Endothelial cell of umbilical vein (primary cell): ENCODE measurements around the gene TRIM69. TPM values are rescaled to one million over a fixed set of nuclear protein-coding genes. Genes with fewer than 3 reads are reported as not detected.
"Not testable (repeated sequence)": the region's sequence is repeated elsewhere in the genome, so short reads cannot be mapped to it uniquely, and the experiment has no call there.

ENCODE experiments used
- Bru-seq: library from RNA; stranded (reverse); fragments of 400-500 nt; gene quantifications from one replicate; lab custom pipeline; 2021; lab: Mats Ljungman, UMichigan
- BruChase-seq, 2 experiments: library from RNA; stranded (reverse); fragments of 400-500 nt; gene quantifications; one replicate each; lab custom pipeline; 2021; lab: Mats Ljungman, UMichigan
- BruUV-seq: library from RNA; stranded (reverse); fragments of 400-500 nt; replicated peaks from 2 replicates; lab custom pipeline; 2021; lab: Mats Ljungman, UMichigan
- CTCF ChIA-PET: fragments of 300-600, 350-600 bp; sonication (Branson Sonifier 250); formaldehyde crosslinking; loops from one replicate; lab custom pipeline; 2021; ENCODE audit warnings: antibody characterized with exemption, inconsistent platforms; lab: Charles Lee
- POLR2A ChIA-PET: fragments of 300-600, 350-600 bp; sonication (Branson Sonifier 250); formaldehyde crosslinking; loops from one replicate; lab custom pipeline; 2021; ENCODE audit warnings: antibody characterized with exemption, inconsistent platforms; lab: Charles Lee
- DNase-seq: peaks from one replicate; pipeline ENCODE4 v3.0.0-alpha.2; 2011; ENCODE audit warnings: low read depth, low spot score
- FAIRE-seq: peaks from 2 replicates; lab custom pipeline; 2011; peaks lifted over from hg19 to GRCh38; lab: Jason Lieb, UNC
- H2AFZ ChIP-seq: 2 replicates; pipeline ENCODE4 v1.6.0; 2012; ENCODE audit warnings: low read depth, low read length, control low read depth, inconsistent platforms
- H3K27ac ChIP-seq: 2 replicates; pipeline ENCODE4 v1.5.1; 2011; ENCODE audit warnings: low read depth, mild to moderate bottlenecking, control low read depth, low read length, moderate library complexity; ENCODE audit not compliant: insufficient read depth
- H3K27me3 ChIP-seq, 2 experiments: 2 replicates each; pipeline versions ENCODE4 v1.6.0 to v1.6.1; 2011; ENCODE audit warnings: low read length in 2 of 2, mixed read lengths in 1 of 2; ENCODE audit not compliant: control insufficient read depth in 2 of 2, insufficient read depth in 2 of 2
- H3K36me3 ChIP-seq, 2 experiments: 2 replicates in 1 of 2; 3 replicates in 1 of 2; pipeline ENCODE4 v1.5.1; 2011; ENCODE audit warnings: low read length in 2 of 2, mild to moderate bottlenecking in 1 of 2, moderate library complexity in 1 of 2; ENCODE audit not compliant: control insufficient read depth in 2 of 2, insufficient read depth in 2 of 2; ENCODE audit errors: extremely low read depth in 1 of 2
- H3K4me1 ChIP-seq: 3 replicates; pipeline ENCODE4 v1.5.1; 2011; ENCODE audit warnings: mild to moderate bottlenecking, low read length; ENCODE audit not compliant: control insufficient read depth, insufficient read depth; ENCODE audit errors: extremely low read depth
- H3K4me2 ChIP-seq: 2 replicates; pipeline ENCODE4 v1.6.1; 2011; ENCODE audit warnings: low read length, control low read depth, mixed read lengths; ENCODE audit not compliant: insufficient read depth
- H3K4me3 ChIP-seq, 3 experiments: fragments of 200-600 bp in 1 of 3; sonication (generic), shearing (Covaris generic) in 1 of 3; replicated peaks in 1 of 3; 2 replicates each; pipeline ENCODE4 v1.5.1; 2011 to 2016; ENCODE audit warnings: control low read depth in 3 of 3, low read length in 3 of 3, mild to moderate bottlenecking in 2 of 3, inconsistent platforms in 1 of 3, low read depth in 1 of 3, moderate library complexity in 1 of 3; ENCODE audit not compliant: insufficient read depth in 1 of 3
- H3K79me2 ChIP-seq: 2 replicates; pipeline ENCODE4 v1.6.0; 2012; ENCODE audit warnings: low read length, inconsistent platforms; ENCODE audit not compliant: control insufficient read depth, insufficient read depth
- H3K9ac ChIP-seq: replicated peaks from 2 replicates; pipeline ENCODE3; 2011; ENCODE audit warnings: low read length, control low read depth; ENCODE audit not compliant: insufficient read depth; ENCODE audit errors: extremely low read depth
- H3K9me1 ChIP-seq: replicated peaks from 3 replicates; pipeline ENCODE4 v1.6.0; 2011; ENCODE audit warnings: mild to moderate bottlenecking, low read length; ENCODE audit not compliant: control insufficient read depth, insufficient read depth; ENCODE audit errors: extremely low read depth
- H3K9me3 ChIP-seq: replicated peaks from 2 replicates; pipeline ENCODE4 v1.5.1; 2012; ENCODE audit warnings: low read length, inconsistent platforms; ENCODE audit not compliant: control insufficient read depth, insufficient read depth
- H4K20me1 ChIP-seq: replicated peaks from 2 replicates; pipeline ENCODE3; 2011; ENCODE audit warnings: mild to moderate bottlenecking, low read length; ENCODE audit not compliant: control insufficient read depth, insufficient read depth; ENCODE audit errors: extremely low read depth
- CTCF ChIP-seq, 2 donors: IDR thresholded peaks; 1 replicate in 1 of 2; 2 replicates in 1 of 2; pipeline ENCODE4 v1.5.1; 2011; ENCODE audit warnings: low read length in 2 of 2, mild to moderate bottlenecking in 2 of 2, moderate library complexity in 2 of 2, control low read depth in 1 of 2, inconsistent platforms in 1 of 2, low read depth in 1 of 2; ENCODE audit not compliant: insufficient read depth in 1 of 2; ENCODE audit errors: extremely low read depth in 1 of 2
- EZH2 ChIP-seq: IDR thresholded peaks from 2 replicates; pipeline ENCODE4 v1.6.1; 2012; ENCODE audit warnings: borderline replicate concordance, low read depth, mild to moderate bottlenecking, moderate library complexity, low read length, inconsistent platforms; ENCODE audit not compliant: severe bottlenecking
- FOS ChIP-seq: IDR thresholded peaks from 2 replicates; pipeline ENCODE4 v1.6.1; 2011; ENCODE audit warnings: mild to moderate bottlenecking, low read length, moderate library complexity, borderline replicate concordance; ENCODE audit not compliant: insufficient read depth
- GATA2 ChIP-seq: IDR thresholded peaks from 2 replicates; pipeline ENCODE4 v1.7.0; 2011; ENCODE audit warnings: low read depth, mild to moderate bottlenecking, moderate library complexity, mixed read lengths, low read length; ENCODE audit not compliant: insufficient read length, insufficient read depth
- JUN ChIP-seq: IDR thresholded peaks from 2 replicates; pipeline ENCODE4 v1.6.1; 2011; ENCODE audit warnings: borderline replicate concordance, low read depth; ENCODE audit not compliant: insufficient read length, insufficient read depth
- MAX ChIP-seq: IDR thresholded peaks from 2 replicates; pipeline ENCODE4 v1.6.1; 2011; ENCODE audit not compliant: insufficient read depth, insufficient read length
- MYC ChIP-seq: IDR thresholded peaks from one replicate; pipeline ENCODE4 v1.6.1; 2011; ENCODE audit warnings: mild to moderate bottlenecking, low read depth, low read length
- POLR2A ChIP-seq: IDR thresholded peaks from 2 replicates; pipeline ENCODE4 v1.6.1; 2012; ENCODE audit warnings: low read depth, mild to moderate bottlenecking, control low read depth, low read length
- POLR2AphosphoS5 ChIP-seq: IDR thresholded peaks from 2 replicates; pipeline ENCODE4 v1.6.1; 2012; ENCODE audit warnings: low read depth, mild to moderate bottlenecking, control low read depth, low read length, moderate library complexity; ENCODE audit not compliant: insufficient read depth
- dilution Hi-C: fragments of 300-500 bp; cut with MboI; formaldehyde crosslinking; loops from one replicate; pipeline ENCODE4 v1.15.0; 2019; ENCODE audit warnings: low sequenced_read_pairs; ENCODE audit not compliant: extremely low pct_ligation_motif_present
- intact Hi-C: fragments of 100-400 bp; cut with micrococcal nuclease; formaldehyde crosslinking; loops from one replicate; pipeline ENCODE4 v1.10.0; 2022
- long read RNA-seq: library from polyadenylated mRNA; stranded (forward); transcript quantifications from one replicate; pipeline ENCODE4 v2.0.0, GENCODE V29; 2021
- polyA minus RNA-seq, 3 experiments: library from RNA; depleted of rRNA, polyadenylated mRNA; stranded (reverse); fragments of >200 nt; gene quantifications; 1 replicate in 1 of 3; 2 replicates in 2 of 3; pipeline ENCODE4 v1.2.3, GENCODE V29; 2011
- polyA plus RNA-seq, 4 experiments: library from polyadenylated mRNA; depleted of rRNA in 3 of 4; stranded (reverse) in 3 of 4; unstranded in 1 of 4; fragments of >200 nt; gene quantifications; 2 replicates each; pipeline versions ENCODE4 v1.2.1 to v1.2.3, GENCODE V29; 2011 to 2012; ENCODE audit warnings: missing spikeins in 1 of 4
- total RNA-seq: library from RNA; stranded (reverse); gene quantifications from 2 replicates; pipeline ENCODE4 v1.2.3, GENCODE V29; 2021

TRIM69 gene
- total RNA-seq (10.5 and 13.0 TPM in 2 replicates), polyA plus RNA-seq (4.3 and 4.8 TPM in 2 replicates), polyA minus RNA-seq (13.0 and 13.3 TPM in 2 replicates), Bru-seq, nascent RNA (percentile 31 among the genes with signal in this experiment), BruChase-seq, experiment 1, labeled RNA remaining after a 6-hour chase (percentile 40 among the genes with signal in this experiment), BruChase-seq, experiment 2, labeled RNA remaining after a 2-hour chase (percentile 39 among the genes with signal in this experiment)
- 5.9 and 6.6 TPM in 2 replicates for polyA plus RNA-seq (2011; cell fraction: cytosol; rRNA removed)
- 2.7 and 3.7 TPM in 2 replicates for polyA plus RNA-seq (2011; cell fraction: nucleus; rRNA removed)
- polyA plus RNA-seq (2012): 7.3 and 8.4 TPM in 2 replicates
- 4.7 TPM for polyA minus RNA-seq (2011; cell fraction: cytosol; rRNA and poly(A)+ RNA removed)
- polyA minus RNA-seq (2011; cell fraction: nucleus; rRNA and poly(A)+ RNA removed): 3.3 and 4.6 TPM in 2 replicates
- long read RNA-seq, transcript TRIM69-207 (2 exons, 3,190 nt): major isoform, 17 of 18 reads
- long read RNA-seq, partial matches to known transcripts: 0 of 18 reads
- long read RNA-seq, other reads (novel, unspliced or antisense): 1 of 18 reads

- CTCF ChIA-PET: interaction anchor here (0.7 to 5.0 kb wide), 20 partner anchors 9 to 157 kb away, joined by 3 to 107 read pairs (median 4); partner anchors contain the start of genes B2M, PATL2 and SPG11
- dilution Hi-C loops: loop anchor here (25.0 kb wide), 1 partner anchor 149 kb away; no protein-coding TSS in a partner anchor
Observed at GRCh38 chr15:44736181-44736765, at the start of gene TRIM69. TRIM69 (plus strand) TSS chr15:44736528; CDS start chr15:44736705, 177 bp downstream.

GRCh38 chr15:44689318-44689717 lies 47.0 kb upstream of the TRIM69 start:
- POLR2A ChIA-PET, BruUV-seq, dilution Hi-C loops: not testable (repeated sequence)

More at GRCh38 chr15:44736181-44736765, at the start of gene TRIM69:
- Histone ChIP-seq H2AFZ (no peak within 1 kb of the TSS), H3K4me1 (peaks cover 2% of the 10 kb centered on the region), H3K27ac (no peak within 1 kb of the TSS), H4K20me1 (no peaks in the 10 kb centered on the region), H3K9me3 (no peaks in the 10 kb centered on the region), H3K9me1 (no peaks in the 10 kb centered on the region), H3K4me2 (no peak within 1 kb of the TSS), H3K36me3 (peaks cover 0 to 2% of the 10 kb centered on the region in 2 experiments), H3K9ac (no peak within 1 kb of the TSS), H3K79me2 (no peaks in the 10 kb centered on the region), H3K27me3 (no peaks in the 10 kb centered on the region), H3K4me3 (no peak within 1 kb of the TSS)
- intact Hi-C loops: no loop called here
- FAIRE-seq (no peak), DNase-seq (no peak)
- POLR2A ChIA-PET: interaction anchor here (0.6 to 2.9 kb wide), 4 partner anchors 21 to 46 kb away, joined by 3 to 20 read pairs (median 3); partner anchors contain the start of genes B2M and PATL2
- no TSS peak for BruUV-seq
- TF ChIP-seq GATA2 (no peak), EZH2 (no peak), MAX (no peak), POLR2AphosphoS5 (no peak), FOS (no peak), CTCF (IDR thresholded peaks at IDR 0.05; ENCODE audit: extremely low read depth in 1 of 2, insufficient read depth in 1 of 2, low read depth in 1 of 2, low read length in 2 of 2) (no peak), MYC (no peak), POLR2A (no peak), JUN (no peak)

More at GRCh38 chr15:44689318-44689717, 47.0 kb upstream of the TRIM69 start:
- H3K9ac ChIP-seq, DNase-seq, H3K9me1 ChIP-seq, H3K4me1 ChIP-seq, CTCF ChIA-PET, H3K36me3 ChIP-seq, H3K27ac ChIP-seq, H4K20me1 ChIP-seq, intact Hi-C loops, FAIRE-seq, H3K79me2 ChIP-seq, H2AFZ ChIP-seq, H3K27me3 ChIP-seq, H3K4me2 ChIP-seq, H3K9me3 ChIP-seq, H3K4me3 ChIP-seq: not testable (repeated sequence)
